Measurements from ENCODE around the gene AKT1S1.
A peak's percentile ranks its signal among the peaks of the same experiment; 100 is the strongest.

Gene AKT1S1

DNA sequence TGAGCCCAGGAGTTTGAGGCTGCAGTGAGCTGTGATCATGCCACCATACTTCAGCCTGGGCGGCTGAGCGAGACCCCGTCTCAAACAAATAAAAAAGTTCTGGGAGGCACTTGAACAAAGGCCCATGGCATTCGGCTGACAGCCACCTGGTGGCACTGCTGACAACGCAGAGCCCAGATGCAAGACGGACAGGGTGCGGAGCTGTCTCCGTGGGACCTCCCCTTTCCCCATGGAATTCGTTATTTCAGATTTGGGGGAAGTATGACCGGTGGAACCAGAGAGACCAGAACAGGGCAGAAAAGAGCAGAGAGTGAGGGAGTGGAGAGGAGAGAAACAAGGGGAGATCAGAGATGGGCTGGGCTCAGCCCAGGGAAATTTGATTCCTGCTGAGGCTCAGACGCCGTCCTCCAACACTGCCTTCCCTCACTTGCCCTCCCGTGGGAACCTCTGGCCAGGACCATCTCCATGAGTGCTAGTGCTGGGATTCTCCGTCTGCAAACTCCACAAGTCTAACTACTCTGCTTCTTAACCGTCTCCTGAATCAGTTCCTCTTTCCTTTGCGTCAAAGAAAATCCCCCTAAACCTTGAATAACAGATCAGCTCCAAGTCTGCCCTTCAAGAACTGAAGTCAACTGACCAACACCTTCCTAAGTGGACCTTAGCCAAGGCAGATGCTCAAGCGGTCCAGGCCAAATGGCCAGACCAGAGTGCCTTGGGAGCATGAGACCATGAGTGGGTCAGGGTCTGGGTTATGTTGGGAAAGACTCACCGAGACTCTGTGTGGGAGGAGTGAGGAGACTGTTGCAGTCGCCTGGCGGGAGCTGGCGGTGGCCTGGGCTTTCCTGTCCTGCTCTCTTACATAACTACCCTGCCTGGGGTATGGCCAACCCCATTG is 39.9 kb upstream of the AKT1S1 start:
- TF ChIP-seq FOXP2 (optimal IDR thresholded peaks at IDR 0.05; ENCODE audit: borderline replicate concordance, extremely low read depth, extremely low read length, insufficient read depth): no peak
- 0 out of 2 replicates have a peak, but pooled peaks have one; percentile 14 for TF ChIP-seq POLR2AphosphoS5 (IDR thresholded peaks at IDR 0.05; ENCODE audit: low read depth, low read length)
- TF ChIP-seq, protein P1, sequence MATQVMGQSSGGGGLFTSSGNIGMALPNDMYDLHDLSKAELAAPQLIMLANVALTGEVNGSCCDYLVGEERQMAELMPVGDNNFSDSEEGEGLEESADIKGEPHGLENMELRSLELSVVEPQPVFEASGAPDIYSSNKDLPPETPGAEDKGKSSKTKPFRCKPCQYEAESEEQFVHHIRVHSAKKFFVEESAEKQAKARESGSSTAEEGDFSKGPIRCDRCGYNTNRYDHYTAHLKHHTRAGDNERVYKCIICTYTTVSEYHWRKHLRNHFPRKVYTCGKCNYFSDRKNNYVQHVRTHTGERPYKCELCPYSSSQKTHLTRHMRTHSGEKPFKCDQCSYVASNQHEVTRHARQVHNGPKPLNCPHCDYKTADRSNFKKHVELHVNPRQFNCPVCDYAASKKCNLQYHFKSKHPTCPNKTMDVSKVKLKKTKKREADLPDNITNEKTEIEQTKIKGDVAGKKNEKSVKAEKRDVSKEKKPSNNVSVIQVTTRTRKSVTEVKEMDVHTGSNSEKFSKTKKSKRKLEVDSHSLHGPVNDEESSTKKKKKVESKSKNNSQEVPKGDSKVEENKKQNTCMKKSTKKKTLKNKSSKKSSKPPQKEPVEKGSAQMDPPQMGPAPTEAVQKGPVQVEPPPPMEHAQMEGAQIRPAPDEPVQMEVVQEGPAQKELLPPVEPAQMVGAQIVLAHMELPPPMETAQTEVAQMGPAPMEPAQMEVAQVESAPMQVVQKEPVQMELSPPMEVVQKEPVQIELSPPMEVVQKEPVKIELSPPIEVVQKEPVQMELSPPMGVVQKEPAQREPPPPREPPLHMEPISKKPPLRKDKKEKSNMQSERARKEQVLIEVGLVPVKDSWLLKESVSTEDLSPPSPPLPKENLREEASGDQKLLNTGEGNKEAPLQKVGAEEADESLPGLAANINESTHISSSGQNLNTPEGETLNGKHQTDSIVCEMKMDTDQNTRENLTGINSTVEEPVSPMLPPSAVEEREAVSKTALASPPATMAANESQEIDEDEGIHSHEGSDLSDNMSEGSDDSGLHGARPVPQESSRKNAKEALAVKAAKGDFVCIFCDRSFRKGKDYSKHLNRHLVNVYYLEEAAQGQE (IDR thresholded peaks at IDR 0.05; ENCODE audit: insufficient read depth in 1 of 2, low read depth in 2 of 2, low read length in 2 of 2): no peak
- no peak for TF ChIP-seq TAF1 (IDR thresholded peaks at IDR 0.05; ENCODE audit: borderline replicate concordance, insufficient read depth, low read length)
- no peak for TF ChIP-seq SIN3A (IDR thresholded peaks at IDR 0.05; ENCODE audit: borderline replicate concordance, insufficient read depth, low read length)

DNA sequence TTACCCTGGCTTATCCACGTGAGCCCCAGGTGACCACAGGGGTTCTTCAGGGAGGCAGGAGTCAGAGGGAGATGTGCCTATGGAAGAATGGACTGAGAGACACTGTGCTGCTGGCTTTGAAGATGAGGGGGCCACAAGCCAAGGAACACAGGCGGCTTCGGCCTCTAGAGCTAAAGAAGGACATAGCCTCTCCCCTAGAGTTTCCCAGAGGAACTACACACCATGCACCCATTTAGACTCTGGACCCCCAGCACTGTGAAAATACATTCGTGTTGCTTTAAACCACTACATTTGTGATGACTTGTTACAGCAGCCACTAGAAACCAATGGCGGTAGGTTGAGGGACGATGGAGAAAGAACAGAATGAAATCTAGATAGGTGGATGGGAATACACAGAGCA is 38.1 kb upstream of the AKT1S1 start:
- TF ChIP-seq TAF1 (IDR thresholded peaks at IDR 0.05; ENCODE audit: borderline replicate concordance, insufficient read depth, low read length): no peak
- TF ChIP-seq, protein P1 (IDR thresholded peaks at IDR 0.05; ENCODE audit: insufficient read depth in 1 of 2, low read depth in 2 of 2, low read length in 2 of 2): no peak
- no peak for TF ChIP-seq SIN3A (IDR thresholded peaks at IDR 0.05; ENCODE audit: borderline replicate concordance, insufficient read depth, low read length)
- no peak for TF ChIP-seq FOXP2 (optimal IDR thresholded peaks at IDR 0.05; ENCODE audit: borderline replicate concordance, extremely low read depth, extremely low read length, insufficient read depth)
- no peak for TF ChIP-seq POLR2AphosphoS5 (IDR thresholded peaks at IDR 0.05; ENCODE audit: low read depth, low read length)

DNA sequence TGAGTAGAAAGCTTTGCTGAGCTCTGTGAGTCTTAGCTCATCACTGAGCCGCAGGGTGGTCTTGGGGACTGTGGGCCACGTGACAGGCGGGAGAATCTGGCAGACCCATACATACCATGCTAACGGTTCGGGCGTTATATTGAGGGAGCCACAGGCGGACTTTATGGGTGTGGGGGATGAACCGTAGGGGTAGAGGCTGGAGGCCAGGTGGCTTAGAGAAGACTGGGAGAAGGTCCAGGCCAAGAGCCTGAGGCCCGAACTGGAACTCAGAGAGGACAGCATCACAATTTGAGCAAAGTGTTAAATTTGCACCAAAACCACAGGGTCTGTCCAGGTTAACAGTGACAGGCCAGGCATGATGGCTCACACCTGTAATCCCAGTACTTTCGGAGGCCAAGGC is 36.6 kb upstream of the AKT1S1 start:
- TF ChIP-seq TAF1 (IDR thresholded peaks at IDR 0.05; ENCODE audit: borderline replicate concordance, insufficient read depth, low read length): no peak
- TF ChIP-seq POLR2AphosphoS5 (IDR thresholded peaks at IDR 0.05; ENCODE audit: low read depth, low read length): no peak
- TF ChIP-seq FOXP2 (optimal IDR thresholded peaks at IDR 0.05; ENCODE audit: borderline replicate concordance, extremely low read depth, extremely low read length, insufficient read depth): no peak
- TF ChIP-seq SIN3A (IDR thresholded peaks at IDR 0.05; ENCODE audit: borderline replicate concordance, insufficient read depth, low read length): no peak
- TF ChIP-seq, protein P1 (IDR thresholded peaks at IDR 0.05; ENCODE audit: insufficient read depth in 1 of 2, low read depth in 2 of 2, low read length in 2 of 2): no peak

DNA sequence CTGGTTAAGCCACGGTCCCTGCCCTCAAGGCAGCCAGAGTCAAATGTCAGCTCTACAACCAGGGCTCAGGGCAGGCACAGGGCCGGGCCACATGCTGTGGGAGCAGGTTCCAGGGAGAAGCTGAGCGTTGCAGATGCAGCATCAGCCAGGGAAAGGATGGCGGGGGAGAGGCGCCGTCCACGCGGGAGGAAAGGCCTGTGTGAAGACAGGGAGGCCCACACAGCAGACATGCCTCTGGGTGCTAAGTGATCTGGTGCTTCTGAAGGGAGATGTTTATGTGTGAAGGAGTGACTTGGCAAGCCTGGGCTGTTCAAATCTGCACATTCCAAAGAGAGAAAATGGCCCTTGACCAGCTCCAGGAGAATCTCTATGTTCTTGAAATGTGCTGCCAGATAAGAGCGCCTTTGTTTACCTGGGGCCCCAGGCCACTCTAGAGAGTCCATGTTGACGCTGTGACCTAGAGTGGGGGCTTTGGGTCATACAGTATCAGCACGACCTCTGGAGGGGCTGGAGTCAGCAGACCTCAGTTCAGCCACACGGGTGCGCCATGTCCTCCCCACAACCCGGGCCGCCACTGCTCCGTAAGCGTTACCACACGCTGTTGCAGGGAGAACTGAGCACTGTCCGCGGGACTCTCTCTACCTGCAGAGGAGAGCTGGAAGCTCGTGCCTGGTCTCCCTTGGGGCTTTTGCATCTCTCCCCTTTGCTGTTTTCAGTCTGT is 36.0 kb upstream of the AKT1S1 start:
- TF ChIP-seq POLR2AphosphoS5 (IDR thresholded peaks at IDR 0.05; ENCODE audit: low read depth, low read length) (no peak), FOXP2 (optimal IDR thresholded peaks at IDR 0.05; ENCODE audit: borderline replicate concordance, extremely low read depth, extremely low read length, insufficient read depth) (no peak), SIN3A (IDR thresholded peaks at IDR 0.05; ENCODE audit: borderline replicate concordance, insufficient read depth, low read length) (no peak), TAF1 (IDR thresholded peaks at IDR 0.05; ENCODE audit: borderline replicate concordance, insufficient read depth, low read length) (no peak)
- TF ChIP-seq, protein P1 (IDR thresholded peaks at IDR 0.05; ENCODE audit: insufficient read depth in 1 of 2, low read depth in 2 of 2, low read length in 2 of 2): no peak

Data from PFSK-1 (cell line).